Measurements from ENCODE around the gene HOXD4. TPM values are rescaled to one million over a fixed set of nuclear protein-coding genes. Genes with fewer than 3 reads are reported as not detected.

The HOXD4 gene
- total RNA-seq, 1 donor from 2014 or later: not detected

GRCh38 chr2:176146101-176146500 is 5.2 kb upstream of the HOXD4 start:
- no peak overlapping the region for H3K27ac Mint-ChIP-seq
- peaks cover 83% of the 10 kb centered on the region for H3K27me3 Mint-ChIP-seq
- H3K4me1 Mint-ChIP-seq: peaks cover 3% of the 10 kb centered on the region
- ATAC-seq (ENCODE audit: low read depth): no peak
- DNase-seq: no peak
- no peak overlapping the region for H3K4me3 Mint-ChIP-seq
- no peak for TF ChIP-seq CTCF (IDR thresholded peaks at IDR 0.05)
- intact Hi-C loops (cut with micrococcal nuclease): no loop called here
- H3K36me3 Mint-ChIP-seq (ENCODE audit: low read depth): no peaks in the 10 kb centered on the region
- CTCF ChIA-PET: no interaction called here
- no peaks in the 10 kb centered on the region for H3K9me3 Mint-ChIP-seq
- POLR2A ChIA-PET: no interaction called here

- Mint-ChIP-seq H3K27me3 (peaks cover 82% of the 10 kb centered on the region), H3K36me3 (ENCODE audit: low read depth) (no peaks in the 10 kb centered on the region), H3K27ac (no peak overlapping the region), H3K4me3 (no peak overlapping the region), H3K4me1 (no peaks in the 10 kb centered on the region), H3K9me3 (no peaks in the 10 kb centered on the region)
- ChIA-PET CTCF (no interaction called here), POLR2A (no interaction called here)
- ATAC-seq (ENCODE audit: low read depth) (no peak), DNase-seq (no peak)
- no peak for TF ChIP-seq CTCF (IDR thresholded peaks at IDR 0.05)
- intact Hi-C loops (cut with micrococcal nuclease): no loop called here
These were observed 4.7 kb upstream of the HOXD4 start for GRCh38 chr2:176146645-176147044.

GRCh38 chr2:176147210-176147799 is 4.0 kb upstream of the HOXD4 start:
- ATAC-seq (ENCODE audit: low read depth) (no peak), DNase-seq (no peak)
- H3K4me3 Mint-ChIP-seq: no peak overlapping the region
- H3K4me1 Mint-ChIP-seq: no peaks in the 10 kb centered on the region
- no peaks in the 10 kb centered on the region for H3K36me3 Mint-ChIP-seq (ENCODE audit: low read depth)
- intact Hi-C loops (cut with micrococcal nuclease): no loop called here
- TF ChIP-seq CTCF (IDR thresholded peaks at IDR 0.05): no peak
- POLR2A ChIA-PET: no interaction called here
- H3K27ac Mint-ChIP-seq: no peak overlapping the region
- CTCF ChIA-PET: no interaction called here
- H3K27me3 Mint-ChIP-seq: peaks cover 75% of the 10 kb centered on the region
- H3K9me3 Mint-ChIP-seq: no peaks in the 10 kb centered on the region

- TF ChIP-seq CTCF (IDR thresholded peaks at IDR 0.05): no peak
- Mint-ChIP-seq H3K4me1 (no peaks in the 10 kb centered on the region), H3K36me3 (ENCODE audit: low read depth) (no peaks in the 10 kb centered on the region), H3K27me3 (peaks cover 77% of the 10 kb centered on the region), H3K9me3 (no peaks in the 10 kb centered on the region), H3K27ac (no peak overlapping the region), H3K4me3 (no peak overlapping the region)
- intact Hi-C loops (cut with micrococcal nuclease): no loop called here
- ChIA-PET CTCF (no interaction called here), POLR2A (no interaction called here)
- DNase-seq: no peak
- no peak for ATAC-seq (ENCODE audit: low read depth)
These were observed 3.4 kb upstream of the HOXD4 start for GRCh38 chr2:176147800-176148496.

- H3K27me3 Mint-ChIP-seq: peaks cover 70% of the 10 kb centered on the region
- no peaks in the 10 kb centered on the region for H3K4me1 Mint-ChIP-seq
- no peak overlapping the region for H3K27ac Mint-ChIP-seq
- intact Hi-C loops (cut with micrococcal nuclease): no loop called here
- H3K4me3 Mint-ChIP-seq: no peak overlapping the region
- no peak for TF ChIP-seq CTCF (IDR thresholded peaks at IDR 0.05)
- no peaks in the 10 kb centered on the region for H3K9me3 Mint-ChIP-seq
- ATAC-seq (ENCODE audit: low read depth) (no peak), DNase-seq (no peak)
- CTCF ChIA-PET: no interaction called here
- POLR2A ChIA-PET: no interaction called here
- H3K36me3 Mint-ChIP-seq (ENCODE audit: low read depth): no peaks in the 10 kb centered on the region
These were observed 2.5 kb upstream of the HOXD4 start for GRCh38 chr2:176148751-176149421.
